ENCODE data around the gene AGFG2.

The AGFG2 gene

DNA sequence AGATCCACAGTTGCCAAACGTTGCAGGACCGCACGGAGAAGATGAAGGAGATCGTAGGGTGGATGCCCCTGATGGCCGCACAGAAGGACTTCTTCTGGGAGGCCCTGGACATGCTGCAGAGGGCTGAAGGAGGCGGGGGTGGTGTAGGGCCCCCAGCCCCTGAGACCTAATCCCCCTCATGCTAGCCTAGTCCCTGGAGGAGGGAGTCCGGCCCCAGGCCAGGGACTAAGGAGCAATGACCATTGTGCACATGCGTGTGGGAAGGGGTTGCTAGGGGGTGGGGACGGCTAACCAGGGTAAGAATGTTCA lies 61.7 kb downstream of the AGFG2 start:
- DNase-seq (ENCODE audit: low read depth), result no peak
- TF ChIP-seq, protein P1, sequence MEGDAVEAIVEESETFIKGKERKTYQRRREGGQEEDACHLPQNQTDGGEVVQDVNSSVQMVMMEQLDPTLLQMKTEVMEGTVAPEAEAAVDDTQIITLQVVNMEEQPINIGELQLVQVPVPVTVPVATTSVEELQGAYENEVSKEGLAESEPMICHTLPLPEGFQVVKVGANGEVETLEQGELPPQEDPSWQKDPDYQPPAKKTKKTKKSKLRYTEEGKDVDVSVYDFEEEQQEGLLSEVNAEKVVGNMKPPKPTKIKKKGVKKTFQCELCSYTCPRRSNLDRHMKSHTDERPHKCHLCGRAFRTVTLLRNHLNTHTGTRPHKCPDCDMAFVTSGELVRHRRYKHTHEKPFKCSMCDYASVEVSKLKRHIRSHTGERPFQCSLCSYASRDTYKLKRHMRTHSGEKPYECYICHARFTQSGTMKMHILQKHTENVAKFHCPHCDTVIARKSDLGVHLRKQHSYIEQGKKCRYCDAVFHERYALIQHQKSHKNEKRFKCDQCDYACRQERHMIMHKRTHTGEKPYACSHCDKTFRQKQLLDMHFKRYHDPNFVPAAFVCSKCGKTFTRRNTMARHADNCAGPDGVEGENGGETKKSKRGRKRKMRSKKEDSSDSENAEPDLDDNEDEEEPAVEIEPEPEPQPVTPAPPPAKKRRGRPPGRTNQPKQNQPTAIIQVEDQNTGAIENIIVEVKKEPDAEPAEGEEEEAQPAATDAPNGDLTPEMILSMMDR (conservative IDR thresholded peaks at IDR 0.05; ENCODE audit: control insufficient read depth, insufficient read depth, low read depth, low read length), result no peak
- no peak overlapping the region for H3K4me3 ChIP-seq (ENCODE audit: control insufficient read depth, low read depth, low read length)

DNA sequence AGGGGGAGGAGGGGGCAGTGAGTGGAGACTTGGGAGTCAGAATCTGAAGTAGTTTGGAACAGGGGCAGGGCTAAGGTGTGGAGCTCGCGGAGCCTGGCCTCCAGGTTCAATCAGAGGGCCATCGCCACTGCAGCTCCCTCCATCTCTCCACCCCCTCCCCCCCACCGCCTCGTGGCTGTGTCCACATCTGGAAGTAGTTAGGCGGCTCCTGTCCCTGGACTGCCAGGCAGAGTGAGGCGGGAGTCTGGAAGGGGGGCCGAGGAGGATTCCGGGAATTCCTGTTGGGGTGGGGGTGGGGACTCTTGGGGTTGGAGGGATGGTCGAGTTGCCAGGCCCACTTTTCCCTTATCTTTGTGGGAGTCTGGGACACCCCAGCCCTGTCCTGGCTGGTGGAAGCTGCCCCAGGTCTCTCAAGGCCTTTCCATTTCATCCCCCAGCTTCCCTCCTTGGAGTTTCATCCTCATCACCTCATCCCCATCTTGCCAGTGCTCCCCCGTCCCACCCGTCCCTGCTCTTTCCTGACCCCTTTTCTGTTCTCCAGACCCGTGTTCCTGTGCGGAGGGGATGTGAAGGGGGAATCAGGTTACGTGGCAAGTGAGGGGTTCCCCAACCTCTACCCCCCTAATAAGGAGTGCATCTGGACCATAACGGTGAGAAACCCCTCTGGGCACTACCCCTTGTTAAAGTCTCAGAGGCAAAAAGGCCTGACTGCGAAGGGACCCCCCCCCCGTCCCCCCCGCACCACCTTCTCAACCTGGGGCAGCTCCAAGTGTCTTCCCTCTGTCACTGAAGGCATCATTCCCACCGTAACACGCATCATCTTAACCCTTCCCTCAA lies 64.1 kb downstream of the AGFG2 start:
- TF ChIP-seq, protein P1 (conservative IDR thresholded peaks at IDR 0.05; ENCODE audit: control insufficient read depth, insufficient read depth, low read depth, low read length), result no peak
- DNase-seq (ENCODE audit: low read depth), result peak; percentile 86
- peak overlapping the region; percentile 96 for H3K4me3 ChIP-seq (ENCODE audit: control insufficient read depth, low read depth, low read length)

DNA sequence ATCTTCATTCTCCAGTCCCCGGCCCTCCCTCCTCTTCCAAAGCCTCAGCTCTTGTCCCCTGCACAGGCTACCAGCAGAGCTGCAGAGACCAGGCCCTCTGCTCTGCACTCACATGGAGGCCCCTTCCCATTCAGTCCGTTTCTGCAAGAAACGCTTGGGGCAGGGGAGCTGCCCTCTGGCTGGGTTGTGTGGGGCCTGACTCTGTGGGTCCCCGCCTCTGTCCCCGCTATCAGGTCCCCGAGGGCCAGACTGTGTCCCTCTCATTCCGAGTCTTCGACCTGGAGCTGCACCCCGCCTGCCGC lies 64.7 kb downstream of the AGFG2 start:
- TF ChIP-seq, protein P1 (conservative IDR thresholded peaks at IDR 0.05; ENCODE audit: control insufficient read depth, insufficient read depth, low read depth, low read length), result no peak
- H3K4me3 ChIP-seq (ENCODE audit: control insufficient read depth, low read depth, low read length), result peak overlapping the region; percentile 96
- DNase-seq (ENCODE audit: low read depth), result peak; percentile 45

DNA sequence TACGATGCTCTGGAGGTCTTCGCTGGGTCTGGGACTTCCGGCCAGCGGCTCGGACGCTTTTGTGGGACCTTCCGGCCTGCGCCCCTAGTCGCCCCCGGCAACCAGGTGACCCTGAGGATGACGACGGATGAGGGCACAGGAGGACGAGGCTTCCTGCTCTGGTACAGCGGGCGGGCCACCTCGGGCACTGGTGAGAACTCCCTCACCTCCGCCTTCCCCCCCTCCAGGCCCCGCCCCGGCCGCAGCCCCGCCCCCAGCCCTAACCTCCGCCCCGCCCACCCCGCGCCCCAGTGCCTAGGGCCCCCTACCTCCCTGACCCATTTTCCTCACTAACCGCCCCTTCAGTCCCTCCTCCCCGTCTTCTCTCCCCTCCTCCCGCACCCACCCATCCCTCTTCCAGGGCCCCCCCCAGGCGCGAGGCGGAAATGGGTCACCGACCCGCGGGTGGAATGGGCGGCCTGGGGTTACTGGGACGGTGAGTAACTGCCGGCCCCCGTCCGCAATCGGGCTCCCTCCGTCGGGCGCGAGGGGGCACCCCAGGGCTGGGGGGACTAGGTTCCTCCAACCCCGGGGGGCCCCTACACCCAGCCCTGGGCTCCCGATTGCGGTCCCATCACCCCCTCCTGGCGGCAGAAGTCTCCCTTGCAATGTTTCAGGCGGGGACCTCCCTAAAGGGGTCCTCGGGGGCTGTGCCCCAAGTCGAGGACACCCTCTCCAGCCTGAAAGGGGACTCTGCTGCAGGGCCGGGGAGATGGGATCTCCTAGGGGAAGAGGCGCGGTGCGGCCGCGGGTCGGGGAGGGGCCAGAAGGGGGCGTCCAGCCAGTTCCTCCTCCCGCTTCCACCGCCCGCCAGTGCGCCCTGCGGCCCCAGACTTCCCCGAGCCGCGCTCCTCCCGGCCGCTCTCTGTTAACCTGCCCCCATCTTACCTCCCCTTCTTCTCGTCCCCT lies 65.3 kb downstream of the AGFG2 start:
- TF ChIP-seq, protein P1 (conservative IDR thresholded peaks at IDR 0.05; ENCODE audit: control insufficient read depth, insufficient read depth, low read depth, low read length), result peak; percentile 17
- DNase-seq (ENCODE audit: low read depth), result peak; percentile 77
- peak overlapping the region; percentile 96 for H3K4me3 ChIP-seq (ENCODE audit: control insufficient read depth, low read depth, low read length)

DNA sequence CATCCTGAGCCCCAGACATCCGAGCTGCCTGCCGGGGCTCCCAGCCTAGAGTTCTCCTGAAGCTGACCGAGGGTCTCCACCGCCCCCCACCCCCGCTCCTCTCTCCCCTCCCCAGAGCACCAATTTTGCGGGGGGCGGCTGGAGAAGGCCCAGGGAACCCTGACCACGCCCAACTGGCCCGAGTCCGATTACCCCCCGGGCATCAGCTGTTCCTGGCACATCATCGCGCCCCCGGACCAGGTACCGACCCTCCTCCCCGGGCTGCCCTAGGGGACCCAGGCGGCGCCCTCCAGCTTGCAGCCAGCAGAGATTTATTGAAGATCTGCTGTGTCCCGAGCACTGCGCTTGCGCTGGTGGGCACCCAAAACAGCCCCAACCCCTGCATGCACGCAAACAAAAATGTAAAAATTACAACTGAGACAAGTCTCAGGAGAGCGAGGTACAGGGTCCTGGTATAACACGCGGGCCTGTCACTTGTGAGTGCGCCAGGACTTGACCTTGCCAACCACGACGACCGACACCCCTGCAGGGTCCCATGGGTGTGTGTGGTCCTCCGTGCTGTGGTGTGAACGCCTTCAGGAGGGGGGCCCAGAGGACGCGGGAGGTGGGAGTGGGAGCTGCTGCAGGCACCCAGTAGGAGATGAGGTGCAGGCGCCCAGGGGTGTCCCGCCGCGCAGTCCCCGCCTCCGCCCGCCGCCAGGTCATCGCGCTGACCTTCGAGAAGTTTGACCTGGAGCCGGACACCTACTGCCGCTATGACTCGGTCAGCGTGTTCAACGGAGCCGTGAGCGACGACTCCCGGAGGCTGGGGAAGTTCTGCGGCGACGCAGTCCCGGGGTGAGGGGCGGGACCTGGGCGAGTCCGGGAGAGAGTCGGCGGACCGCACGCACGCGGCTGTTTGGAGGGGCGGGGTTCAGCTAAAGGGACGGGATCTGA lies 66.2 kb downstream of the AGFG2 start:
- no peak for DNase-seq (ENCODE audit: low read depth)
- H3K4me3 ChIP-seq (ENCODE audit: control insufficient read depth, low read depth, low read length), result peak overlapping the region; percentile 96
- TF ChIP-seq, protein P1 (conservative IDR thresholded peaks at IDR 0.05; ENCODE audit: control insufficient read depth, insufficient read depth, low read depth, low read length), result no peak

DNA sequence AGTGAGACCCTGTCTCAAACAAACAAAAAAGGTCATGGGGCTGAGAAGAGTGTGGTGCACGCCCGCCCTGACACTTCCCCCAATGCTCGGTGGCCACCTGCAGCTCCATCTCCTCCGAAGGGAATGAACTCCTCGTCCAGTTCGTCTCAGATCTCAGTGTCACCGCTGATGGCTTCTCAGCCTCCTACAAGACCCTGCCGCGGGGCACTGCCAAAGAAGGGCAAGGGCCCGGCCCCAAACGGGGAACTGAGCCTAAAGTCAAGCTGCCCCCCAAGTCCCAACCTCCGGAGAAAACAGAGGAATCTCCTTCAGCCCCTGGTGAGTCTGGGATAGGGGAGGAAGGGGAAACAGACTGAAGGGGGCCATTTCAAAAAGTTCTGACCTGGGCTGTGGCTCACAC lies 67.3 kb downstream of the AGFG2 start:
- TF ChIP-seq, protein P1 (conservative IDR thresholded peaks at IDR 0.05; ENCODE audit: control insufficient read depth, insufficient read depth, low read depth, low read length), result no peak
- DNase-seq (ENCODE audit: low read depth), result no peak
- no peak overlapping the region for H3K4me3 ChIP-seq (ENCODE audit: control insufficient read depth, low read depth, low read length)

Measured in fibroblast of mammary gland (primary cell).